Measurements from ENCODE around the gene ERFL.
"Not testable (repeated sequence)": the region's sequence is repeated elsewhere in the genome, so short reads cannot be mapped to it uniquely, and the experiment has no call there.

ERFL gene

GRCh38 chr19:41947091-41947490 lies 18.8 kb upstream of the ERFL start:
- DNase-seq = no peak
- in situ Hi-C loops (cut with HindIII; ENCODE audit: low pct_ligation_motif_present, low pct_unique_long_range_greater_than_20kb, low sequenced_read_pairs) = no loop called here

GRCh38 chr19:41945135-41945766 lies 17.0 kb upstream of the ERFL start:
- in situ Hi-C loops (cut with HindIII; ENCODE audit: low pct_ligation_motif_present, low pct_unique_long_range_greater_than_20kb, low sequenced_read_pairs) = no loop called here
- no peak for DNase-seq

- DNase-seq = no peak
These were observed 16.1 kb upstream of the ERFL start for GRCh38 chr19:41944336-41944735.

GRCh38 chr19:41941410-41942202 lies 13.4 kb upstream of the ERFL start:
- no peak for DNase-seq
- in situ Hi-C loops (cut with HindIII; ENCODE audit: low pct_ligation_motif_present, low pct_unique_long_range_greater_than_20kb, low sequenced_read_pairs) = no loop called here

More at GRCh38 chr19:41944336-41944735, 16.1 kb upstream of the ERFL start:
- in situ Hi-C loops (cut with HindIII; ENCODE audit: low pct_ligation_motif_present, low pct_unique_long_range_greater_than_20kb, low sequenced_read_pairs) = no loop called here

GRCh38 chr19:41940731-41941409 lies 12.6 kb upstream of the ERFL start:
- in situ Hi-C loops (cut with HindIII; ENCODE audit: low pct_ligation_motif_present, low pct_unique_long_range_greater_than_20kb, low sequenced_read_pairs) = no loop called here

GRCh38 chr19:41939861-41940730 lies 11.8 kb upstream of the ERFL start:
- in situ Hi-C loops (cut with HindIII; ENCODE audit: low pct_ligation_motif_present, low pct_unique_long_range_greater_than_20kb, low sequenced_read_pairs) = no loop called here
- no peak for DNase-seq

More at GRCh38 chr19:41940731-41941409, 12.6 kb upstream of the ERFL start:
- no peak for DNase-seq

- DNase-seq; in situ Hi-C loops (cut with HindIII; ENCODE audit: low pct_ligation_motif_present, low pct_unique_long_range_greater_than_20kb, low sequenced_read_pairs): not testable (repeated sequence)
These were observed 11.0 kb upstream of the ERFL start for GRCh38 chr19:41939209-41939608.

- no peak for DNase-seq
- in situ Hi-C loops (cut with HindIII; ENCODE audit: low pct_ligation_motif_present, low pct_unique_long_range_greater_than_20kb, low sequenced_read_pairs) = no loop called here
These were observed 9.5 kb upstream of the ERFL start for GRCh38 chr19:41937525-41938468.

GRCh38 chr19:41936961-41937360 lies 8.7 kb upstream of the ERFL start:
- DNase-seq = no peak
- in situ Hi-C loops (cut with HindIII; ENCODE audit: low pct_ligation_motif_present, low pct_unique_long_range_greater_than_20kb, low sequenced_read_pairs) = no loop called here

GRCh38 chr19:41936416-41936850 lies 8.2 kb upstream of the ERFL start:
- DNase-seq = no peak
- in situ Hi-C loops (cut with HindIII; ENCODE audit: low pct_ligation_motif_present, low pct_unique_long_range_greater_than_20kb, low sequenced_read_pairs) = no loop called here

- no peak for DNase-seq
- in situ Hi-C loops (cut with HindIII; ENCODE audit: low pct_ligation_motif_present, low pct_unique_long_range_greater_than_20kb, low sequenced_read_pairs) = no loop called here
These were observed 7.6 kb upstream of the ERFL start for GRCh38 chr19:41935760-41936415.

GRCh38 chr19:41934849-41935374 lies 6.7 kb upstream of the ERFL start:
- in situ Hi-C loops (cut with HindIII; ENCODE audit: low pct_ligation_motif_present, low pct_unique_long_range_greater_than_20kb, low sequenced_read_pairs) = no loop called here
- peak; percentile 59 for DNase-seq

GRCh38 chr19:41933693-41934426 lies 5.6 kb upstream of the ERFL start:
- in situ Hi-C loops (cut with HindIII; ENCODE audit: low pct_ligation_motif_present, low pct_unique_long_range_greater_than_20kb, low sequenced_read_pairs) = no loop called here
- DNase-seq = no peak

GRCh38 chr19:41932720-41933332 lies 4.6 kb upstream of the ERFL start:
- in situ Hi-C loops (cut with HindIII; ENCODE audit: low pct_ligation_motif_present, low pct_unique_long_range_greater_than_20kb, low sequenced_read_pairs) = no loop called here

GRCh38 chr19:41932259-41932719 lies 4.0 kb upstream of the ERFL start:
- DNase-seq = no peak
- in situ Hi-C loops (cut with HindIII; ENCODE audit: low pct_ligation_motif_present, low pct_unique_long_range_greater_than_20kb, low sequenced_read_pairs) = no loop called here

More at GRCh38 chr19:41932720-41933332, 4.6 kb upstream of the ERFL start:
- no peak for DNase-seq

Data from ACHN (cell line).